Liver (tissue), 9 donors: ENCODE measurements around the gene MKNK2. TPM values are rescaled to one million over a fixed set of nuclear protein-coding genes. Genes with fewer than 3 reads are reported as not detected.

Experiments used
- DNase-seq: peaks from one replicate; pipeline ENCODE4 v3.0.0-alpha.2; 2017; ENCODE audit warnings: low spot score
- H3K27ac ChIP-seq, 2 donors: one replicate each; pipeline ENCODE4 v1.7.0; 2013; ENCODE audit warnings: inconsistent platforms in 2 of 2, low read length in 2 of 2, control low read depth in 1 of 2, low read depth in 1 of 2, mild to moderate bottlenecking in 1 of 2
- H3K27me3 ChIP-seq, 4 donors: one replicate each; pipeline versions ENCODE4 v1.6.1 to v1.7.0; 2013; ENCODE audit warnings: low read length in 3 of 4, inconsistent platforms in 1 of 4, mild to moderate bottlenecking in 1 of 4, moderate library complexity in 1 of 4; ENCODE audit not compliant: control insufficient read depth in 4 of 4, insufficient read depth in 4 of 4
- H3K36me3 ChIP-seq, 4 donors: one replicate each; pipeline versions ENCODE4 v1.6.1 to v1.7.0; 2013; ENCODE audit warnings: low read length in 3 of 4, mild to moderate bottlenecking in 3 of 4, low read depth in 1 of 4, moderate library complexity in 1 of 4; ENCODE audit not compliant: control insufficient read depth in 4 of 4, insufficient read depth in 3 of 4
- H3K4me1 ChIP-seq, 4 donors: one replicate each; pipeline versions ENCODE4 v1.6.1 to v1.7.0; 2013; ENCODE audit warnings: low read length in 3 of 4, mild to moderate bottlenecking in 3 of 4, moderate library complexity in 1 of 4; ENCODE audit not compliant: control insufficient read depth in 4 of 4, insufficient read depth in 4 of 4
- H3K4me3 ChIP-seq, 3 donors: one replicate each; pipeline versions ENCODE4 v1.6.1 to v1.7.0; 2013; ENCODE audit warnings: low read length in 3 of 3, control low read depth in 1 of 3, low read depth in 1 of 3, mild to moderate bottlenecking in 1 of 3
- H3K9ac ChIP-seq, 2 donors: one replicate each; pipeline ENCODE4 v1.7.0; 2013; ENCODE audit warnings: low read length in 2 of 2, mild to moderate bottlenecking in 2 of 2, moderate library complexity in 2 of 2, control low read depth in 1 of 2, low read depth in 1 of 2
- H3K9me3 ChIP-seq, 4 donors: one replicate each; pipeline versions ENCODE4 v1.6.1 to v1.7.0; 2013; ENCODE audit warnings: low read length in 3 of 4; ENCODE audit not compliant: control insufficient read depth in 4 of 4
- CTCF ChIP-seq: fragments of 150-350 bp; IDR thresholded peaks from 2 replicates; pipeline ENCODE4 v1.5.1; 2017; ENCODE audit warnings: improper control_type of control experiment, low read depth, low read length; ENCODE audit not compliant: missing input control
- EGR1 ChIP-seq, 2 donors: IDR thresholded peaks; 2 replicates each; pipeline ENCODE4 v1.6.1; 2016 to 2018; ENCODE audit warnings: antibody characterized with exemption in 2 of 2, low read depth in 2 of 2
- FOXA1 ChIP-seq: IDR thresholded peaks from 2 replicates; pipeline ENCODE4 v1.6.1; 2016; ENCODE audit warnings: antibody characterized with exemption
- FOXA2 ChIP-seq: IDR thresholded peaks from 2 replicates; pipeline ENCODE4 v1.6.1; 2016; ENCODE audit warnings: antibody characterized with exemption
- GABPA ChIP-seq, 2 donors: IDR thresholded peaks in 1 of 2; conservative IDR thresholded peaks in 1 of 2; 2 replicates each; pipeline ENCODE4 v1.6.1; 2016; ENCODE audit warnings: antibody characterized with exemption in 2 of 2, mild to moderate bottlenecking in 1 of 2, moderate library complexity in 1 of 2
- HNF4A ChIP-seq, 2 donors: conservative IDR thresholded peaks; 2 replicates each; pipeline ENCODE4 v1.6.1; 2016; ENCODE audit warnings: antibody characterized with exemption in 2 of 2, mild to moderate bottlenecking in 2 of 2
- HNF4G ChIP-seq: IDR thresholded peaks from 2 replicates; pipeline ENCODE4 v1.6.1; 2016; ENCODE audit warnings: antibody characterized with exemption
- JUND ChIP-seq, 2 donors: IDR thresholded peaks; 2 replicates each; pipeline ENCODE4 v1.6.1; 2016; ENCODE audit warnings: antibody characterized with exemption in 2 of 2
- NR2F2 ChIP-seq: IDR thresholded peaks from 2 replicates; pipeline ENCODE4 v1.6.1; 2016; ENCODE audit warnings: antibody characterized with exemption
- RAD21 ChIP-seq, 2 donors: IDR thresholded peaks; 2 replicates each; pipeline ENCODE4 v1.6.1; 2016; ENCODE audit warnings: antibody characterized with exemption in 2 of 2, mild to moderate bottlenecking in 2 of 2
- REST ChIP-seq: IDR thresholded peaks from 2 replicates; pipeline ENCODE4 v1.6.1; 2016; ENCODE audit warnings: antibody characterized with exemption, mild to moderate bottlenecking
- SP1 ChIP-seq: IDR thresholded peaks from 2 replicates; pipeline ENCODE4 v1.6.1; 2018; ENCODE audit warnings: antibody characterized with exemption, mild to moderate bottlenecking
- TAF1 ChIP-seq: conservative IDR thresholded peaks from 2 replicates; pipeline ENCODE4 v1.6.1; 2016; ENCODE audit warnings: antibody characterized with exemption, mild to moderate bottlenecking
- YY1 ChIP-seq: IDR thresholded peaks from 2 replicates; pipeline ENCODE4 v1.6.1; 2016; ENCODE audit warnings: antibody characterized with exemption, mild to moderate bottlenecking
- WGBS: extraction: QIAGEN DNeasy Blood & Tissue Kit; methylation state at CpG from one replicate; pipeline ENCODE4 v1.1.7; 2013; 5-methylcytosine and 5-hydroxymethylcytosine counted together
- polyA plus RNA-seq, 2 donors: library from polyadenylated mRNA; stranded (reverse) in 1 of 2; unstranded in 1 of 2; fragments of 200-250 nt in 1 of 2; fragments of >200 nt in 1 of 2; fragmentation: Nextera tagmentation in 1 of 2; extraction: Ambion mirVana in 1 of 2; gene quantifications; one replicate each; pipeline versions ENCODE4 v1.2.1 to v1.2.3, GENCODE V29; 2013 to 2015
- total RNA-seq, 2 donors: library from RNA; depleted of rRNA; stranded (reverse); fragments of >200 nt; gene quantifications; one replicate each; pipeline ENCODE4 v1.2.3, GENCODE V29; 2014
- TF ChIP-seq, protein P1 (sequence below): IDR thresholded peaks from 2 replicates; pipeline ENCODE4 v1.6.1; 2016; ENCODE audit warnings: antibody characterized with exemption
- TF ChIP-seq, protein P2 (sequence below): IDR thresholded peaks from 2 replicates; pipeline ENCODE4 v1.6.1; 2016; ENCODE audit warnings: antibody characterized with exemption
- donor health status: healthy.
- donor health status: healthy.
- donor health status: healthy.
- donor health status: healthy.
- donor health status: healthy.

MKNK2 gene
- total and polyA plus RNA-seq, 4 donors, result 24.7 to 105 (median 46.4) TPM

DNA sequence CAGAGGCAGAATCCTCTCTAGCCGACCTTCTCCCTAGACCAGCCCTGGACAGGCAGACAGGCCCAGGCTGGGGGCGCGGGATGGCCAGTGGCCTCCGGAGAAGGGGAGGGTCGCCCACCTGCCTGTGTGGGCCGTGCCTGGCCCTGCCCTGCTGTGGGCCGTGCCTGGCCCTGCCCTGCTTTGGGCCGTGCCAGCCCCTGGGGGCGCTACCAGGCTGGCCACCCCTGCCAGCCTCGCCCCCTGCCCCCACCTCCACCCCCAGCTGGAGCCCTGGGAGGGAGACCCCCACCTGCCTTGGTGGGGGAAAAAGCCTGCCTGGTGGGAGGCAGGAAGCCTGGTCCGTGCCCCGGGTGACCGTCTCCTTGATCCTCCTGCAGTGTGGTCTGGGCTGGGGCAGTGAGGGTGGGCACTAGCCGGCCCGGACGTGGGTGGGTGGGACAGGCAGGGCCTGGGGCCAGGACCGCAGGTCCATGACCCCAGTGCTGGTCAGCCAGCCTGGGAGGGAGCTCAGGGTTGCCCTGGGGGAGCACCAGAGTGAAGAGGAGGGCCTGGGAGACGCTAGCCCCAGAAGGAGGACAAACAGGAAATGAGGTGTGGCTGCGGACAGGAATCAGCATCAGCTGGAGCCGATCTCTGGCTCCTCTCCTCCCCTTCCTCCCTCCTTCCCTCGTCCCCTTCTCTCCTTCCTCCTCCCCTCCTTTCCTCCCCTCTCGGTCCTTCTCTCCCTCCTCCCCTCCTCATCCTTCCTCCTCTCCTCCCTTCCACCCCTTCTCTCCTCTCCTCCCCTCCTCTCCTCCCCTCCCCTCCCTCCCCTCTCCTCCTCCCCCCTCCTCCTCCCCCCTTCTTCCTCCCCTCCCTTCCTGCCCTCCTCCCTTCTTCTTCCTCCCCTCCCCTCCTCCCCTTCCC, 5.1 kb upstream of the MKNK2 start:
- no peak for DNase-seq
- no peaks in the 10 kb centered on the region for H3K36me3 ChIP-seq
- no peaks in the 10 kb centered on the region for H3K27me3 ChIP-seq
- no peak overlapping the region for H3K4me3 ChIP-seq
- H3K9me3 ChIP-seq, result no peaks in the 10 kb centered on the region
- TF ChIP-seq RAD21 (IDR thresholded peaks at IDR 0.05), result no peak
- TF ChIP-seq YY1, result no peak
- no peak for TF ChIP-seq TAF1
- no peak for TF ChIP-seq EGR1 (IDR thresholded peaks at IDR 0.05; ENCODE audit: low read depth in 2 of 2)
- peak; percentile 58 for TF ChIP-seq NR2F2
- TF ChIP-seq SP1, result peak; percentile 11
- TF ChIP-seq REST, result no peak
- no peak for TF ChIP-seq JUND (IDR thresholded peaks at IDR 0.05)
- TF ChIP-seq, protein P1, sequence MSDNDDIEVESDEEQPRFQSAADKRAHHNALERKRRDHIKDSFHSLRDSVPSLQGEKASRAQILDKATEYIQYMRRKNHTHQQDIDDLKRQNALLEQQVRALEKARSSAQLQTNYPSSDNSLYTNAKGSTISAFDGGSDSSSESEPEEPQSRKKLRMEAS, result no peak
- peak overlapping the region; percentile 62 to 79 for H3K27ac ChIP-seq
- peaks cover 15 to 51% (median 34%) of the 10 kb centered on the region in 4 donors for H3K4me1 ChIP-seq
- 51% methylated on average over 22 of the region's 22 CpGs for WGBS
- no peak overlapping the region for H3K9ac ChIP-seq

DNA sequence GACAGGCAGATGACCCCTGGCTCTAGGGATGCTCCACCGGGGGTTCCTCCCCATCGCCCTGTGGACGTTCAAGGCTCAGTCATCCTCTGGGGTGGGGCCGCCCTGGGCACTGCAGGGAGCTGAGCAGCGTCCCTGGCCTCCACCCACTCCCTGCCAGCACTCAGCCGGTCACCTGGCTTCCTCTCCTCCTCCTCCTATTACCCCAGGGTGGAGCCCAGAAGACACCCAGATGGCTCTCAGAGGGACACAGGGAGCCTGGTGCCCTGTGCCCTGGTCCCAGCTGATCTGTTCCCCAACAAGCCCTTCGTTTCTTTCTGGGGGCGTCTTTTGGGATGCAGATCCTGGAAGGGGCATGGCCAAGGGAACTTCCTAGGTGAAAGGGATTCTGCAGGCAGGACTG, 3.7 kb upstream of the MKNK2 start:
- Histone ChIP-seq H3K4me3 (no peak overlapping the region), H3K36me3 (no peaks in the 10 kb centered on the region), H3K27me3 (no peaks in the 10 kb centered on the region), H3K9me3 (no peaks in the 10 kb centered on the region), H3K27ac (peak overlapping the region in 1 of 2 donors; percentile 68), H3K4me1 (peaks cover 13 to 40% (median 29%) of the 10 kb centered on the region in 4 donors), H3K9ac (no peak overlapping the region)
- TF ChIP-seq HNF4G (no peak), YY1 (no peak), FOXA1 (no peak), TAF1 (no peak), REST (no peak), FOXA2 (no peak), SP1 (no peak), CTCF (no peak), GABPA (IDR thresholded peaks at IDR 0.05 in 1 of 2, conservative IDR thresholded peaks at IDR 0.05 in 1 of 2) (no peak), JUND (IDR thresholded peaks at IDR 0.05) (no peak), HNF4A (conservative IDR thresholded peaks at IDR 0.05) (no peak), EGR1 (IDR thresholded peaks at IDR 0.05; ENCODE audit: low read depth in 2 of 2) (no peak), NR2F2 (no peak), RAD21 (IDR thresholded peaks at IDR 0.05) (no peak)
- TF ChIP-seq, protein P1, result no peak
- TF ChIP-seq, protein P2, sequence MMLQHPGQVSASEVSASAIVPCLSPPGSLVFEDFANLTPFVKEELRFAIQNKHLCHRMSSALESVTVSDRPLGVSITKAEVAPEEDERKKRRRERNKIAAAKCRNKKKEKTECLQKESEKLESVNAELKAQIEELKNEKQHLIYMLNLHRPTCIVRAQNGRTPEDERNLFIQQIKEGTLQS, result no peak
- WGBS, result 83% methylated on average over 8 of the region's 8 CpGs
- DNase-seq, result no peak
